GM23338 (cell line): Measurements from ENCODE around the gene VPS50. TPM values are rescaled to one million over a fixed set of nuclear protein-coding genes. Genes with fewer than 3 reads are reported as not detected.

Source experiments
- ATAC-seq: fragments of 200-7000 bp; cut with Tn5 transposase; 3 replicates; pipeline ENCODE4 v1.9.1; 2020
- DNase-seq: peaks from one replicate; pipeline ENCODE4 v3.0.0-alpha.2; 2015; ENCODE audit warnings: low spot score
- H2AFZ ChIP-seq: fragments of 200-600 bp; sonication (generic); 2 replicates; pipeline ENCODE4 v1.8.0; 2016; ENCODE audit warnings: antibody characterized with exemption, mild to moderate bottlenecking, moderate library complexity
- H3F3A ChIP-seq: fragments of 200-600 bp; sonication (generic); replicated peaks from 2 replicates; pipeline ENCODE4 v1.8.0; 2017; ENCODE audit warnings: antibody characterized with exemption, mixed run types, low read depth
- H3K27ac ChIP-seq: fragments of 200-600 bp; sonication (generic); 2 replicates; pipeline ENCODE4 v1.6.1; 2016; ENCODE audit warnings: low read depth
- H3K27me3 ChIP-seq: fragments of 200-600 bp; sonication (generic); 2 replicates; pipeline ENCODE4 v1.8.0; 2016; ENCODE audit warnings: mild to moderate bottlenecking, mixed run types, moderate library complexity; ENCODE audit not compliant: insufficient read depth
- H3K36me3 ChIP-seq: fragments of 200-600 bp; sonication (generic); 2 replicates; pipeline ENCODE4 v1.8.0; 2016; ENCODE audit warnings: mild to moderate bottlenecking; ENCODE audit not compliant: insufficient read depth
- H3K4me1 ChIP-seq: fragments of 200-600 bp; sonication (generic); 2 replicates; pipeline ENCODE4 v1.8.0; 2016; ENCODE audit warnings: mild to moderate bottlenecking, moderate library complexity; ENCODE audit not compliant: insufficient read depth
- H3K4me2 ChIP-seq: fragments of 200-600 bp; sonication (generic); 2 replicates; pipeline ENCODE4 v1.7.1; 2017; ENCODE audit warnings: mixed run types
- H3K4me3 ChIP-seq: fragments of 200-600 bp; sonication (generic); 2 replicates; pipeline ENCODE4 v1.6.1; 2016; ENCODE audit warnings: mixed run types
- H3K79me2 ChIP-seq: fragments of 200-600 bp; sonication (generic); replicated peaks from 2 replicates; pipeline ENCODE4 v1.8.0; 2017; ENCODE audit warnings: mild to moderate bottlenecking; ENCODE audit not compliant: insufficient read depth
- H3K9me2 ChIP-seq: fragments of 200-600 bp; sonication (generic); 2 replicates; pipeline ENCODE4 v1.8.0; 2017; ENCODE audit not compliant: insufficient read depth
- H4K20me1 ChIP-seq: fragments of 200-600 bp; sonication (generic); replicated peaks from 2 replicates; pipeline ENCODE4 v1.8.0; 2017; ENCODE audit warnings: mild to moderate bottlenecking; ENCODE audit not compliant: insufficient read depth
- H3K27ac Mint-ChIP-seq: 2 replicates; pipeline ENCODE4 v1.8.0; 2020; ENCODE audit warnings: inconsistent platforms, mild to moderate bottlenecking, moderate library complexity, mixed read lengths
- H3K27me3 Mint-ChIP-seq: 3 replicates; pipeline ENCODE4 v1.8.0; 2022; ENCODE audit warnings: low read depth, mild to moderate bottlenecking, moderate library complexity, mixed read lengths, inconsistent platforms; ENCODE audit not compliant: insufficient read depth, poor library complexity
- H3K36me3 Mint-ChIP-seq: 3 replicates; pipeline ENCODE4 v1.8.0; 2021; ENCODE audit warnings: low read depth, mild to moderate bottlenecking, inconsistent platforms, moderate library complexity, mixed read lengths
- H3K4me1 Mint-ChIP-seq: 3 replicates; pipeline ENCODE4 v1.8.0; 2020; ENCODE audit warnings: mild to moderate bottlenecking, inconsistent platforms, mixed read lengths
- H3K4me3 Mint-ChIP-seq: 3 replicates; pipeline ENCODE4 v1.8.0; 2021; ENCODE audit warnings: moderate library complexity, mild to moderate bottlenecking, inconsistent platforms, mixed read lengths
- H3K9me3 Mint-ChIP-seq: 3 replicates; pipeline ENCODE4 v1.8.0; 2020; ENCODE audit warnings: moderate library complexity, mild to moderate bottlenecking, inconsistent platforms, mixed read lengths
- CREB1 ChIP-seq: fragments of 250-450 bp; sonication (Bioruptor Pico); IDR thresholded peaks from 2 replicates; pipeline ENCODE4 v1.5.0; 2020; ENCODE audit warnings: low read depth, mild to moderate bottlenecking, moderate library complexity
- ETS1 ChIP-seq: IDR thresholded peaks from 2 replicates; pipeline ENCODE4 v1.6.1; 2016; ENCODE audit warnings: antibody characterized with exemption
- NANOG ChIP-seq: IDR thresholded peaks from 2 replicates; pipeline ENCODE4 v1.6.1; 2016; ENCODE audit warnings: antibody characterized with exemption, borderline replicate concordance
- POLR2AphosphoS5 ChIP-seq: IDR thresholded peaks from 2 replicates; pipeline ENCODE4 v1.6.1; 2016; ENCODE audit warnings: antibody characterized with exemption, low read depth
- REST ChIP-seq: IDR thresholded peaks from one replicate; pipeline ENCODE4 v1.6.1; 2018; ENCODE audit warnings: antibody characterized with exemption; ENCODE audit not compliant: unreplicated experiment
- STAT1 ChIP-seq: IDR thresholded peaks from one replicate; pipeline ENCODE4 v1.6.1; 2016; ENCODE audit warnings: antibody characterized with exemption; ENCODE audit not compliant: unreplicated experiment
- ZNF114 ChIP-seq: fragments of 250-450 bp; sonication (Bioruptor Pico); IDR thresholded peaks from 2 replicates; pipeline ENCODE4 v1.5.0; 2020; ENCODE audit warnings: mild to moderate bottlenecking, moderate library complexity
- ZNF331 ChIP-seq: fragments of 250-450 bp; sonication (Bioruptor Pico); IDR thresholded peaks from 2 replicates; pipeline ENCODE4 v1.5.0; 2020; ENCODE audit warnings: low read depth, mild to moderate bottlenecking, moderate library complexity
- ZNF462 ChIP-seq: fragments of 250-450 bp; sonication (Bioruptor Pico); IDR thresholded peaks from 2 replicates; pipeline ENCODE4 v1.5.0; 2020; ENCODE audit warnings: mild to moderate bottlenecking, moderate library complexity
- polyA plus RNA-seq: library from polyadenylated mRNA; unstranded; fragments of >200 nt; fragmentation: Nextera tagmentation; extraction: Ambion mirVana; gene quantifications from 2 replicates; pipeline ENCODE4 v1.2.1, GENCODE V29; 2016
- total RNA-seq: library from RNA; depleted of rRNA; stranded (reverse); fragments of >200 nt; shearing (Covaris generic); gene quantifications from 2 replicates; pipeline ENCODE4 v1.2.3, GENCODE V29; 2014

Gene VPS50
- total and polyA plus RNA-seq, 2 experiments from 2014 or later = 4.3 to 12.3 TPM

GRCh38 chr7:93314449-93314848, 82.3 kb downstream of the VPS50 start (continued):
- no peak for TF ChIP-seq ZNF462 (CRISPR knock-in tag)
- TF ChIP-seq REST = no peak
- TF ChIP-seq ZNF331 = no peak
- TF ChIP-seq ETS1 = no peak

- H3K9me2 ChIP-seq = no peaks in the 10 kb centered on the region
- no peak overlapping the region for H3K4me2 ChIP-seq
- H3K36me3 Mint-ChIP-seq = no peaks in the 10 kb centered on the region
- H3K4me3 ChIP-seq = no peak overlapping the region
- no peaks in the 10 kb centered on the region for H4K20me1 ChIP-seq
- DNase-seq (no peak), ATAC-seq (no peak)
- TF ChIP-seq ZNF114 (CRISPR knock-in tag) (no peak), POLR2AphosphoS5 (no peak), CREB1 (no peak), ETS1 (no peak), NANOG (no peak), STAT1 (no peak), ZNF331 (no peak)
- no peaks in the 10 kb centered on the region for H3K9me3 Mint-ChIP-seq
- H3F3A ChIP-seq = no peaks in the 10 kb centered on the region
- H2AFZ ChIP-seq = no peak overlapping the region
- H3K4me1 ChIP-seq = no peaks in the 10 kb centered on the region
- H3K36me3 ChIP-seq = no peaks in the 10 kb centered on the region
- H3K4me1 Mint-ChIP-seq = peaks cover 3% of the 10 kb centered on the region; the same call in 2 of the 3 replicates
- no peak overlapping the region for H3K4me3 Mint-ChIP-seq
- H3K27ac Mint-ChIP-seq = no peak overlapping the region
- no peak overlapping the region for H3K27ac ChIP-seq
- no peaks in the 10 kb centered on the region for H3K27me3 Mint-ChIP-seq
- no peaks in the 10 kb centered on the region for H3K79me2 ChIP-seq
- H3K27me3 ChIP-seq = no peaks in the 10 kb centered on the region
Observed at GRCh38 chr7:93315896-93316295, 83.7 kb downstream of the VPS50 start.
